ENCODE results near the gene PRR36.

DNA sequence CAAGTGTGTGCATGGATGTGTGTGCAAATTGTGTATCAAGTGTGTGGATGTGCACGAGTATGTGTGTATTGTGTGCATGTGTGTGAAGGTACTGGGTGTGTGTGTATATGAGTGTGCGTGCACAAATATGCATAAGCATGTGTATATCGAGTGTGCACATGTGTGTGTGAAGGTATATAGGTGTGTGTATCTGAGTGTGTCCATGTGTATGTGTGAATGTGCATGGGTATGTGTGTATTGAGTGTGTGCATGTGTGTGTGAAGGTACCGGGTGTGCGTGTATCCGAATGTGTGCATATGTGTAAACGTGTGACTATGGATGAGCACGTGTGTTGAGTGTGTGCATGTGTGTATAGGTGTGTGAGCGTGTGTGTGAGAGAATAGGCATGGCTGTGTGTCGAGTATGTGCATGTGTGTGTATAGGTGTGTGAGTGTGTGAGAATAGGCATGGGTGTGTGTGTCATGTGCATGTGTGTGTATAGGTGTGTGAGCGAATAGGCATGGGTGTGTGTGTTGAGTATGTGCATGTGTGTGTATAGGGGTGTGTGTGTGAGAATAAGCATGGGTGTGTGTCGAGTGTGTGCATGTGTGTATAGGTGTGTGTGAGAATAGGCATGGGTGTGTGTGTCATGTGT lies 31.4 kb downstream of the PRR36 start:
- TF ChIP-seq, protein P1, sequence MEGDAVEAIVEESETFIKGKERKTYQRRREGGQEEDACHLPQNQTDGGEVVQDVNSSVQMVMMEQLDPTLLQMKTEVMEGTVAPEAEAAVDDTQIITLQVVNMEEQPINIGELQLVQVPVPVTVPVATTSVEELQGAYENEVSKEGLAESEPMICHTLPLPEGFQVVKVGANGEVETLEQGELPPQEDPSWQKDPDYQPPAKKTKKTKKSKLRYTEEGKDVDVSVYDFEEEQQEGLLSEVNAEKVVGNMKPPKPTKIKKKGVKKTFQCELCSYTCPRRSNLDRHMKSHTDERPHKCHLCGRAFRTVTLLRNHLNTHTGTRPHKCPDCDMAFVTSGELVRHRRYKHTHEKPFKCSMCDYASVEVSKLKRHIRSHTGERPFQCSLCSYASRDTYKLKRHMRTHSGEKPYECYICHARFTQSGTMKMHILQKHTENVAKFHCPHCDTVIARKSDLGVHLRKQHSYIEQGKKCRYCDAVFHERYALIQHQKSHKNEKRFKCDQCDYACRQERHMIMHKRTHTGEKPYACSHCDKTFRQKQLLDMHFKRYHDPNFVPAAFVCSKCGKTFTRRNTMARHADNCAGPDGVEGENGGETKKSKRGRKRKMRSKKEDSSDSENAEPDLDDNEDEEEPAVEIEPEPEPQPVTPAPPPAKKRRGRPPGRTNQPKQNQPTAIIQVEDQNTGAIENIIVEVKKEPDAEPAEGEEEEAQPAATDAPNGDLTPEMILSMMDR (IDR thresholded peaks at IDR 0.05): no peak
- no peak for TF ChIP-seq POLR2A (IDR thresholded peaks at IDR 0.05)

Data from adrenal gland (tissue), 5 donors.